NCI-H1417 (cell line): ENCODE results near the gene SLU7.
A peak's percentile ranks its signal among the peaks of the same experiment; 100 is the strongest.

Source experiments
- DNase-seq, 3 experiments: peaks; one replicate each; lab custom pipeline; 2025; lab: John Stamatoyannopoulos, UW

SLU7 gene

DNA sequence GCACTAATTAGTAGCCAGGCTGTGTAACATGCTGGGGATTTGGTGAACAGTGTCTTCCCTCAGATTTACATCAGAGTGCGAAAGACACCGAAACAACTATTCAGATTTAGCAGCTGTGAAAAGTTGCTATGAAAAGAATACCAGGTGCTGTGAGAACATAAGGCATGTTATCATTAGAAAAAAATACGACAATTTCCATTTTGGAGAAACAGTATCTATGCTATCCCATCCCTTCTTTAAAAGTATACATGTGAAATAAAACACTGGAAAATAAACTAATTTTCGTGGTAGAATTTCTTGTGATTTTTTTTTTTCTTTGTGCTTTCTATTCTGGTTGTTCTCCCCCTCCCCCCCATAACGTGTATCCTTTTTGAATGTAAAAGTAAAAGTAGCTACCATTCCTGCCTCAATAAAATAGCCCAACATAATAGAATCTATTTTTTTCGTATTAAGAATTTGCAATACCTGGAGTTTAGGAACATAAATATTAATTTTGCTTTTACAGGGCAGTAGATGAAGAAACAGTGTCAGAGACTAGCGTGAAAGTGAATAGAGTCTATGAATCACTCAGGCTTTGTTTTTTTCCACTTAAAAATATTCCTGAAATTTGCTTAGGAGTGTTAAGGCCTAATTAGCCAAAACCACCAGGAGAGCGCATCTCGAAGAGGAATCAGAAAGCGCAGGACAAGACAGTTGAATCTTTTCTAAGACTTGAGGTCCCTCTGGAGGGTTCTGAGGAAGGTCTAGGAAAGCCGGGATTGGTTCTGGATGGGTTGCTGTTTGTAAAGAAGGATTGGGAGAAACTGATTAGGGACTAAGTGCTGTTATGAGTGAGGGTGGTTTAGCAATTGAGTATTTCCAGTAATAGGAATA lies 813 bp upstream of the SLU7 start:
- peak in 2 of 3 experiments; percentile 2 to 26 for DNase-seq

GRCh38 chr5:160399402-160400353 lies 19.2 kb downstream of the SLU7 start, which contains the start of gene FAM200C:
TSS of gene FAM200C (minus strand) at chr5:160400054. CDS start at chr5:160395490, 4,564 bp downstream.
- DNase-seq = peak; percentile 87 to 94 (median 90)

DNA sequence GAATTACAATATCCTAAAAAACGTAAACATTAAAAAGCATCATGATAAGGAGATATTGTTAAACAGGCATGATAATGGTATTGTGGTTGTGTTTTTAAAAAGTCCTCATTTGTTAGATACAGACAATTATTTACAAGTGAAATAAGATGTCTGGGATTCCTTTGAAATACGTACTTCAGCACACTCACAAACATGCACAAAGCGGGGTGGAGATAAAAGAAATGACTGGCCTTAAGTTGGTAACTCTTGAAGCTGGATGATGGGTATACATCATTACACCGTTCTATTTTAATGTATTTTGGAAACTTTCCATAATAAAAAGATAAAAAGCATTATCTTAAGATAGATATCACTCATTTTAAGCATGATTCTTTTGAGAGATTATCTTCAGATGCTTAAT lies 20.1 kb downstream of the SLU7 start:
- peak in 1 of 3 experiments; percentile 47 for DNase-seq

- DNase-seq = no peak
Observed at GRCh38 chr5:160397492-160397891, 21.4 kb downstream of the SLU7 start.

- no peak for DNase-seq
Observed at GRCh38 chr5:160395111-160395510, 23.8 kb downstream of the SLU7 start.

DNA sequence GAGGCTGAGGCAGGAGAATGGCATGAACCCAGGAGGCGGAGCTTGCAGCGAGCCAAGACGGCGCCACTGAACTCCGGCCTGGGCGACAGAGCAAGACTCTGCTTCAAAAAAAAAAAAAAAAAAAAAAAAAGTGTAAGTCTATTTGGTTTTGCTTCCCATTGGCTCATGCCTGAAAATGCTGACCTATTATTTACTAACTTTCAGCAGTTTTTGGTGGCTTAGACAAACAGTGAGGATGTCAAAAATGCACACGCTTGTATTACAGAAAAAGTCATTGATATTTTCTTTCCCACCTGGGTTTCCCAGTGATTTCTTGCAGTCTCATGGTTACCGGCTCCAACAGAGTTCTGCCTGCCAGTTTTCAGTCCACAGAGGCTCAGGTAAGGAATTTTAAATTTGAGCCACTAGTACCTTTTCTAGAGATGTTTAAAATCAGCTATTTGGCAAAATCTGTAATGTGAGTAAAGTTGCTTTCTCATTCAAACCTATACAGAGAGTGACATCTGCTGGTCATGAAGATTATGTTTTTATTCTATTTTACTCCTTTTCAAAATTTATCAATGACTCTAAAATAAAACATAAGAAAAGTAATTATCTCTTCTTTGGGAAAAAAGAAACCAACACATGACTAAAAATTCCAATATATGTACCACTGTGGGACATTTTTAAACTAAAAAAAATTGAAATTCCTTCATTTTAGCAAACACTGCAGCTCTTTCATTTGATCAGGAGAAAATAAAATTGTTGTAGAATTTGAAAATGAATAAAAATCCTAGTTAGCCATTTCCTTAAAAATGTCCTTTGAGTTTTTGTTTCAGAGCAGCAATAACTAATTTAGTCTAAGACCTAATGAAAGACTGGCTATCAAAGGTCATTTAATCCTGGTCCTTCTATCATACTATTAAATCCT lies 27.8 kb downstream of the SLU7 start:
- peak in 1 of 3 experiments; percentile 12 for DNase-seq

DNA sequence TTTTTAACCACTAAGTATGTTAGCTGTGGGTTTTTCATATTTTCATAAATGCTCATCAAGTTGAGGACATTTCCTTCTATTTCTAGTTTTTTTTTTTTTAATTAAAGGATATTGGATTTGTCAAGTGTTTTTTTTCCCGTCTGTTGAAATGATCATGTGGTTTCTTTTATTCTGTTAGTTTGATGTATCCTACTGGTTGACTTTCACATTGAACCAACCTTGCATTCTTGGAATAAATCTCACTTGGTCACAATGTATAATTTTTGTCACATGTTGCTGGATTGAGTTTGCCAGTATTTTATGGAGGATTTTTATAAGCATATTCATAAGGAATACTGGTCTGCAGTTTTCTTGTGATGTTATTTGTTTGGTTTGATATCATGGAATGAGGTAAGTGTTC lies 31.4 kb downstream of the SLU7 start:
- no peak for DNase-seq

DNA sequence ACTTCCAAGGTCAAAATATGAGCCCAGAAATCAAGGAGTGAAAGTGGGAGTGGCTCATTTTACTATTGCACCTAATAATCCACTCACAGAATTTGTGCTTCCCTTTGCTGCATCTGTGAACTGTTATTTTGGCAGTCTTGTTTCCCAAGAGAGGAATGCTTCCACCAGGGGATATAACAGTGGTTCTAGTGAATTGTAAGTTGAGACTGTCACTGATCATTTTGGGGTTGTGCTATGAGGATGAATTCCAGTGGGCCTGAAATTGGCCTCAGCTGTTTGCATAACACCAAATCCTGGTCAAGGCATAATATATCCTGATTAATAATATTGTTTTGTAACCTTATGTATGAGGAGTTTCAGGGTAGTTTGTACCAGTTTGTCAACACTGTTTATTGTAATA lies 33.4 kb downstream of the SLU7 start:
- DNase-seq = no peak

DNA sequence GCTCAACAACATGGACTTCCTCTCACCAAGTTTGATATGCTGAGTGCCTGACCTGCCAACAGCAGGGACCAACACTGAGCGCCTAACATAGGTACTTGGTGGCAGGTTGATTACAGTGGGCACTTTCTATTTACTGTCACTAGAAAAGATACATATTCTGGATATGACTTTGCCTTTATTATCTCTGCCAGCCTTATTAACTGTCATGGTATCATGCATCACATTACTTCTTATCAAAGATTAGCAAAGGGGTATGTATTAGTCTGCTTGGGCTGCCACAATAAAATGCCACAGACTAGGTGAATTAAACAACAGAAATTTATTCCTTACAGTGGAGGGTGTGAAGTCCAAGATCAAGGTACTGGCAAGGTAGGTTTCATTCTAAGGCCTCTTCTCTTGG lies 34.2 kb downstream of the SLU7 start:
- DNase-seq = no peak

DNA sequence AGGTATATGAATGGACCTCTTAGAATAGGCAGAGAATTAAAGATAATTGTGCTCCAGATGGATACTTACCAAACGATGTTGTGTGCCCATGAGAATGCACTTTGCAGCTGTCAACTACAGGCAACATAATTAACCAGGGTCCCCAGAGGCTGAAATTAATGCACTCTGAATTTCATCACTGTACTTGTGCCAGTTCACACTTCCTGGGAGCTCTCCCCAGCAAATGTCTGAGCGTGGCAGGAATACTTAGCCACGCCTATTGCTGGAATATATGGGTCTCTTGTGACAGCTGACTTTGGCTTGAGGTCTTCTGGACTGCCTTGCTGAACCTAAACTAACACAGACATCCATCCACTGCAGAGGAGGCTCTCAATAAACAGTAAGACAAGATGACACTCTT lies 36.5 kb downstream of the SLU7 start:
- DNase-seq = peak in 1 of 3 experiments; percentile 7

DNA sequence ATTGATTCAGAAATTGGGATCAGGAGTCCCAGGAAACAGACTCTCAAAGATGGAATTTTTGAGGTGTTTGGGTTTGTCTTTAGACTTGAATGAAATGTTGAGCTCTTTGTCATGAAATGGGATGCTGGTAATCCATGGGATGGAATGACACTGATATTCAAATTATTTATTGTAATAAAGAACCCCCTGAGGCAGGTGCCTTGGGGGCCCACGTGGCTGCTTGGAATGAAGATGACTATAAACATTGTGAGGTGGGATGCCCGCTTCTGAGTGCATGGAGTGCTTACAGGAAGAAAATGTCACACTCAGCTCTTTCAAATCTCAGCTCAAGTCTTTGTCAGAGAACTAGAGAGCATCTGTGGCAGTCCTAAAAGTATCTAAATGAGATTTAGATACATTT lies 38.8 kb downstream of the SLU7 start:
- DNase-seq = no peak

- no peak for DNase-seq
Observed at GRCh38 chr5:160379511-160379910, 39.4 kb downstream of the SLU7 start.

DNA sequence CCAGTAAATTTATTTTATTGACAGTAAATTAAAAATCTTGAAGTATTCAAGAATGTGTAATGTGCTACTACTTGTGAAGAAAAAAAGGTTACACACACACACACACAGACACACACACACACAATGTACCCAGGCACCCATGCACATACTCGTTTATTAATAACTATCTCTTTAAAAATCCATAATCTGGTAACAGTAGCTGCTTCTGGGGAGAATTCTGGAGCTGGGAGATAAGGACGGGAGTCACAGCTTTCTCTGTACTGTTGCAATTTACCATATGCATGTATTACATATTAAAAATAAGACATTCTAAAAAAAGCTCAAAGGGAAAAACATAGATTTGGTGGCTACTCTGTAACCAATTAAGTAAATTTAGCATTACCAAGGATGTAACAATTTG lies 40.6 kb downstream of the SLU7 start:
- no peak for DNase-seq

DNA sequence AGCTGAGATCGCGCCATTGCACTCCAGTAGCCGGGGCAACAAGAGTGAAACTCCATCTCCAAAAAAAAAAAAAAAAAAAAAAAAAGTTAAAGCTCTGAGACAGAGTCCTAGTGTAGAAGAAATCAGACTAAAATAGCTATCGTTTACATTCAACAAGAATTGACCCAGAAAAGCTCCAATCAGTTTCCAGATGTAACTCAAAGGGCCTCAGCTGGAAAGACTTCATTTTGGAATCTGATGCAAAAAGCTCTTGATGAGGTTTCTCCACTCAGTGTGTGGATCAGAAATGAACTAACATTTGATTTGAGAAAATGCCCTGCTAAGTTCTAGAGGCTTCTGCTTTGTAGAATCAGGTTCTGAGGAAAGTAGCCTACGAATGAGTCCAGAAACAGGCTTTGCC lies 41.2 kb downstream of the SLU7 start:
- DNase-seq = no peak

GRCh38 chr5:160376416-160376815 lies 42.5 kb downstream of the SLU7 start:
- no peak for DNase-seq

GRCh38 chr5:160375701-160376100 lies 43.2 kb downstream of the SLU7 start:
- DNase-seq = no peak

DNA sequence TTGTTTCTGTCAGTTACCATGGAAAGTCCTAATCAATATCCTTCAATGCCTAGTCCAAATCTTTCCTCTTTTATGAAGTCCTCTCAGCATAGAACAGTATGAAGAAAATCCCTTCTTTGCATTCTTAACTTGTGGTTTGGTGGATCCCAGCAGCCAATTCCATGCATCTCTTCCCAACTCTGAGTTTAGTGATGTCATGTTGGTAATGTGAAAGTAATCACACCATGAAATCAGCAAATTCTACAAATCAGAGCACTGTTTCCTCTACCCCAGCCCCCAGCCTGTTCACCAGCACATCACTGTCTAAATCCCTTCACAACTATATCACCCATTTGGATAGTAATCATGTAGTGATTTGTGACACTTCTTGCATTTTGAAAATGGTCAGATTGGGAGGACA lies 43.7 kb downstream of the SLU7 start:
- DNase-seq = no peak

GRCh38 chr5:160371294-160371693 lies 47.6 kb downstream of the SLU7 start:
- DNase-seq = no peak

- no peak for DNase-seq
Observed at GRCh38 chr5:160370713-160371034, 48.2 kb downstream of the SLU7 start.

GRCh38 chr5:160369990-160370712 lies 48.7 kb downstream of the SLU7 start, which contains the start of gene C1QTNF2:
TSS of gene C1QTNF2 (minus strand) at chr5:160370626. CDS start at chr5:160355011, 15,615 bp downstream.
- DNase-seq = peak in 2 of 3 experiments; percentile 54 to 55

DNA sequence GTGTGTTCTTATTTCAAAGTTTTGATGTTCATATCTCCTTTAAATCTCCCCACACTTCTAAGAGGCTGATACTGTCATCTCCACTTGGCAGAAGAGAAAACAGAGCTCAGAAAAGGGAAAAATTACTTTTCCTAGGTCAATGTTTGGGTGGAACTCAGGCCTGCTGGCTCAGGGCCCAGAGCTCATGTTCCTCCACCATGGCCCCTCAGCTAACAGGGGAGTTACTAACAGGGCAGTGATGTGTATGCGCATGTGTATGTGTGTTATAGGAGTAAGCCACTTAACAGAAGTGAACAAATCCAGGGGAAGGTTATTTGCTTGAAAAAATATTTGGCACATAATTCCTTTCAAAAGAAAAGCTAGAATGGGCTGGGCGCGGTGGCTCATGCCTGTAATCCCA lies 51.0 kb downstream of the SLU7 start:
- DNase-seq = no peak
